Measurements from ENCODE around the gene IRF5.
A peak's percentile ranks its signal among the peaks of the same experiment; 100 is the strongest.

The IRF5 gene, protein sequence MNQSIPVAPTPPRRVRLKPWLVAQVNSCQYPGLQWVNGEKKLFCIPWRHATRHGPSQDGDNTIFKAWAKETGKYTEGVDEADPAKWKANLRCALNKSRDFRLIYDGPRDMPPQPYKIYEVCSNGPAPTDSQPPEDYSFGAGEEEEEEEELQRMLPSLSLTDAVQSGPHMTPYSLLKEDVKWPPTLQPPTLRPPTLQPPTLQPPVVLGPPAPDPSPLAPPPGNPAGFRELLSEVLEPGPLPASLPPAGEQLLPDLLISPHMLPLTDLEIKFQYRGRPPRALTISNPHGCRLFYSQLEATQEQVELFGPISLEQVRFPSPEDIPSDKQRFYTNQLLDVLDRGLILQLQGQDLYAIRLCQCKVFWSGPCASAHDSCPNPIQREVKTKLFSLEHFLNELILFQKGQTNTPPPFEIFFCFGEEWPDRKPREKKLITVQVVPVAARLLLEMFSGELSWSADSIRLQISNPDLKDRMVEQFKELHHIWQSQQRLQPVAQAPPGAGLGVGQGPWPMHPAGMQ

GRCh38 chr7:128937647-128938543 lies at the start of gene IRF5:
IRF5 (plus strand) TSS chr7:128937927; CDS start chr7:128942082, 4,155 bp downstream.
- TF ChIP-seq, protein P1, sequence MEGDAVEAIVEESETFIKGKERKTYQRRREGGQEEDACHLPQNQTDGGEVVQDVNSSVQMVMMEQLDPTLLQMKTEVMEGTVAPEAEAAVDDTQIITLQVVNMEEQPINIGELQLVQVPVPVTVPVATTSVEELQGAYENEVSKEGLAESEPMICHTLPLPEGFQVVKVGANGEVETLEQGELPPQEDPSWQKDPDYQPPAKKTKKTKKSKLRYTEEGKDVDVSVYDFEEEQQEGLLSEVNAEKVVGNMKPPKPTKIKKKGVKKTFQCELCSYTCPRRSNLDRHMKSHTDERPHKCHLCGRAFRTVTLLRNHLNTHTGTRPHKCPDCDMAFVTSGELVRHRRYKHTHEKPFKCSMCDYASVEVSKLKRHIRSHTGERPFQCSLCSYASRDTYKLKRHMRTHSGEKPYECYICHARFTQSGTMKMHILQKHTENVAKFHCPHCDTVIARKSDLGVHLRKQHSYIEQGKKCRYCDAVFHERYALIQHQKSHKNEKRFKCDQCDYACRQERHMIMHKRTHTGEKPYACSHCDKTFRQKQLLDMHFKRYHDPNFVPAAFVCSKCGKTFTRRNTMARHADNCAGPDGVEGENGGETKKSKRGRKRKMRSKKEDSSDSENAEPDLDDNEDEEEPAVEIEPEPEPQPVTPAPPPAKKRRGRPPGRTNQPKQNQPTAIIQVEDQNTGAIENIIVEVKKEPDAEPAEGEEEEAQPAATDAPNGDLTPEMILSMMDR (IDR thresholded peaks at IDR 0.05; ENCODE audit: insufficient read depth, low read length, missing control alignments), result no peak
- no peak for DNase-seq (ENCODE audit: low read depth, low spot score)
- peak within 1 kb of the TSS; percentile 40 for H3K4me3 ChIP-seq (ENCODE audit: low read depth, low read length)
- ChIA-PET POLR2A (no interaction called here), CTCF (no interaction called here)

DNA sequence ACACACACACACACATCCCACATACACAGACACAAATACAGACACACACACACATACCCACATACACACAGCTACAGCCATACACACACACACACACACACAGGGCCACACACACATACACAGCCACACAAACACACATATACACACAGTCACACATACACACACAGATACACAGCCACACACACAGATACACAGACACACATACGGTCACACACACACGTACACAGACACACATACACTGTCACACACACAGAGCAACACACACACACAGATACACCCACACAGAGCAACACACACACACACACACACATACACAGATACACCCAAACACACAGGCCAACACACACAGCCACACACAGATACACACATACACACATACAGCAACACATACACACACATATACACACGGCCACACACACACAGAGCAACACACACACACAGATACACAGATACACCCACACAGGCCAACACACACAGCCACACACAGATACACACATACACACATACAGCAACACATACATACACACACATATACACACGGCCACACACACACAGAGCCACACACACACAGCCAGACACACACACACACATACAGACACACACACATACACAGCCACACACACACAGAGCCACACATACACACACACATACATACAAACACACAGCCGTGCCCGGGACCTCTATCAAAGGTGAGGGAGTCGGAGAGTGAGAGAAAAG lies 49.5 kb upstream of the IRF5 start:
- no peak overlapping the region for H3K4me3 ChIP-seq (ENCODE audit: low read depth, low read length)
- CTCF ChIA-PET, result no interaction called here
- POLR2A ChIA-PET, result no interaction called here
- no peak for DNase-seq (ENCODE audit: low read depth, low spot score)
- TF ChIP-seq, protein P1 (IDR thresholded peaks at IDR 0.05; ENCODE audit: insufficient read depth, low read length, missing control alignments), result no peak

GRCh38 chr7:128888756-128889095 lies 49.0 kb upstream of the IRF5 start:
- ChIA-PET CTCF (no interaction called here), POLR2A (no interaction called here)
- no peak overlapping the region for H3K4me3 ChIP-seq (ENCODE audit: low read depth, low read length)
- DNase-seq (ENCODE audit: low read depth, low spot score), result no peak
- TF ChIP-seq, protein P1 (IDR thresholded peaks at IDR 0.05; ENCODE audit: insufficient read depth, low read length, missing control alignments), result no peak

DNA sequence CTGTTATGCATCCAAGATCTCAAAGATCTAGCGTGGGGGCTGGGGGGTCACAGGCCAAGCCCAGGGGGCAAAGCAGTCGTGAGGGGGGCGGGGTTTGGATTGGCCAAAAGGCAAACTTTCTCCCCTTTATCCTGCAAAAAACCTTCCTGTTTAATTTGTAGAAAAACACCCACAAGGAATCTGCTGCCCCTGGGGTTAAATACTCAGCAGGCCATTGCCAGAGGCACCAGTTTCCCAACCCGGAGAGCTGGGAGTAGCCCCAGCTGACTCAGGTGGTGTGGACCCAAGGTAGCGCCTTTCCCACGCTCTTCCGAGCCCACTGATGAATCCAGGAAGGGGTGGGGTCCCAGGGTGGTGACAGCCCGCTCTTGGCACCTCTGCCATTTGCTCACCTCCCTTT lies 48.6 kb upstream of the IRF5 start:
- no peak for DNase-seq (ENCODE audit: low read depth, low spot score)
- H3K4me3 ChIP-seq (ENCODE audit: low read depth, low read length), result no peak overlapping the region
- TF ChIP-seq, protein P1 (IDR thresholded peaks at IDR 0.05; ENCODE audit: insufficient read depth, low read length, missing control alignments), result no peak
- ChIA-PET POLR2A (no interaction called here), CTCF (no interaction called here)

GRCh38 chr7:128890306-128891109 lies 47.2 kb upstream of the IRF5 start:
- H3K4me3 ChIP-seq (ENCODE audit: low read depth, low read length), result no peak overlapping the region
- TF ChIP-seq, protein P1 (IDR thresholded peaks at IDR 0.05; ENCODE audit: insufficient read depth, low read length, missing control alignments), result no peak
- POLR2A ChIA-PET, result no interaction called here
- DNase-seq (ENCODE audit: low read depth, low spot score), result no peak
- CTCF ChIA-PET, result no interaction called here
